HepG2 (cell line): ENCODE results near the gene ACTN3.

Experiments used
- KDM1A ChIP-seq: IDR thresholded peaks from 2 replicates; pipeline ENCODE4 v1.6.1; 2016; ENCODE audit warnings: missing compliant biosample characterization
- POLR2A ChIP-seq, 2 experiments: IDR thresholded peaks; 2 replicates each; pipeline ENCODE4 v1.6.1; 2011; ENCODE audit warnings: low read depth in 2 of 2, low read length in 2 of 2, mild to moderate bottlenecking in 1 of 2, moderate library complexity in 1 of 2; ENCODE audit not compliant: insufficient read depth in 1 of 2
- RAD51 ChIP-seq: fragments of 450-650 bp; IDR thresholded peaks from 2 replicates; pipeline ENCODE4 v1.6.1; 2016; ENCODE audit warnings: borderline replicate concordance
- USF2 ChIP-seq, 2 experiments: sonication (generic) in 1 of 2; formaldehyde crosslinking in 1 of 2; IDR thresholded peaks; 2 replicates each; pipeline versions ENCODE4 v1.5.1 to v1.6.1; 2011 to 2020; ENCODE audit warnings: borderline replicate concordance in 1 of 2, low read depth in 1 of 2, low read length in 1 of 2, mild to moderate bottlenecking in 1 of 2, missing genetic modification reagents in 1 of 2, moderate library complexity in 1 of 2
- YY1 ChIP-seq: IDR thresholded peaks from 2 replicates; pipeline ENCODE4 v1.6.1; 2011; ENCODE audit warnings: low read length, low read depth, moderate library complexity, mild to moderate bottlenecking; ENCODE audit not compliant: insufficient read depth, insufficient replicate concordance
- ZSCAN30 ChIP-seq: sonication (generic); formaldehyde crosslinking; IDR thresholded peaks from 2 replicates; pipeline ENCODE4 v1.5.0; 2020; ENCODE audit warnings: mild to moderate bottlenecking, missing genetic modification reagents

GRCh38 chr11:66523611-66524010 is 23.1 kb upstream of the ACTN3 start:
- TF ChIP-seq KDM1A: no peak
- TF ChIP-seq POLR2A (IDR thresholded peaks at IDR 0.05; ENCODE audit: insufficient read depth in 1 of 2, low read depth in 2 of 2, low read length in 2 of 2): no peak
- TF ChIP-seq RAD51: no peak
- TF ChIP-seq USF2 (IDR thresholded peaks at IDR 0.05; ENCODE audit: low read depth, low read length): no peak
- TF ChIP-seq USF2 (CRISPR knock-in tag; IDR thresholded peaks at IDR 0.05; ENCODE audit: borderline replicate concordance): no peak
- TF ChIP-seq ZSCAN30 (CRISPR knock-in tag): no peak
- no peak for TF ChIP-seq YY1
